ENCODE results near the gene ZMAT5.

DNA sequence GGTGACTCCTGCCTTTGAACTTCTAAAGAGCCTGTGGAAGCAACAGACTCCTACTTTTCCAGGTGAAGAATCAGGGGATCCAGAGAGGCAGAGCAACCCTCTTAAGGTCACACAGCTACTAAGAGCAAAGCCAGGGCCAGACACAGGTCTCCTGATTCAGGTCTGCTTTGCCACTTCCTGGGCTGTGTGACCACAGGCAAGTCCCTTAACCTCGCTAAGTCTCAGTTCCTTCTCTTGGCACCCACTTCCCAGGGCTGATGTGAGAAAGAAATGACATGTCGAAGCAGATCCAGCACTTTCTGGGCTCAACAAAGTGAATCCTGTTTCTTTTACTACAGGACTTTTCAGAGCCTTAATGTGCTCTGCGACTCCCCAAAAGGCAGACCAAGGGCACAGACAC, 30.5 kb upstream of the ZMAT5 start:
- no peak for TF ChIP-seq POLR2A (IDR thresholded peaks at IDR 0.05; ENCODE audit: low read depth)
- TF ChIP-seq, protein P1, sequence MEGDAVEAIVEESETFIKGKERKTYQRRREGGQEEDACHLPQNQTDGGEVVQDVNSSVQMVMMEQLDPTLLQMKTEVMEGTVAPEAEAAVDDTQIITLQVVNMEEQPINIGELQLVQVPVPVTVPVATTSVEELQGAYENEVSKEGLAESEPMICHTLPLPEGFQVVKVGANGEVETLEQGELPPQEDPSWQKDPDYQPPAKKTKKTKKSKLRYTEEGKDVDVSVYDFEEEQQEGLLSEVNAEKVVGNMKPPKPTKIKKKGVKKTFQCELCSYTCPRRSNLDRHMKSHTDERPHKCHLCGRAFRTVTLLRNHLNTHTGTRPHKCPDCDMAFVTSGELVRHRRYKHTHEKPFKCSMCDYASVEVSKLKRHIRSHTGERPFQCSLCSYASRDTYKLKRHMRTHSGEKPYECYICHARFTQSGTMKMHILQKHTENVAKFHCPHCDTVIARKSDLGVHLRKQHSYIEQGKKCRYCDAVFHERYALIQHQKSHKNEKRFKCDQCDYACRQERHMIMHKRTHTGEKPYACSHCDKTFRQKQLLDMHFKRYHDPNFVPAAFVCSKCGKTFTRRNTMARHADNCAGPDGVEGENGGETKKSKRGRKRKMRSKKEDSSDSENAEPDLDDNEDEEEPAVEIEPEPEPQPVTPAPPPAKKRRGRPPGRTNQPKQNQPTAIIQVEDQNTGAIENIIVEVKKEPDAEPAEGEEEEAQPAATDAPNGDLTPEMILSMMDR (IDR thresholded peaks at IDR 0.05), result no peak
- TF ChIP-seq EP300 (IDR thresholded peaks at IDR 0.05), result no peak

Data from esophagus muscularis mucosa (tissue), 4 donors.